Keratinocyte (primary cell): ENCODE results near the gene VASP. TPM values are rescaled to one million over a fixed set of nuclear protein-coding genes. Genes with fewer than 3 reads are reported as not detected.

Source experiments
- DNase-seq: peaks from one replicate; pipeline ENCODE4 v3.0.0-alpha.2; 2011; ENCODE audit warnings: low read depth, missing footprints, low spot score
- FAIRE-seq: peaks from 2 replicates; lab custom pipeline; 2011; peaks lifted over from hg19 to GRCh38; lab: Jason Lieb, UNC
- H2AFZ ChIP-seq: 2 replicates; pipeline ENCODE4 v1.6.0; 2012; ENCODE audit warnings: low read length, control low read depth, inconsistent platforms; ENCODE audit not compliant: control insufficient read depth
- H3K27ac ChIP-seq: 2 replicates; pipeline ENCODE4 v1.5.1; 2011; ENCODE audit warnings: low read length; ENCODE audit not compliant: control insufficient read depth, insufficient read depth
- H3K27me3 ChIP-seq: 3 replicates; pipeline ENCODE4 v1.6.0; 2011; ENCODE audit warnings: low read length; ENCODE audit not compliant: control insufficient read depth, insufficient read depth; ENCODE audit errors: extremely low read depth
- H3K36me3 ChIP-seq, 2 experiments: 2 replicates in 1 of 2; 3 replicates in 1 of 2; pipeline ENCODE4 v1.5.1; 2011; ENCODE audit warnings: low read length in 2 of 2, mild to moderate bottlenecking in 1 of 2; ENCODE audit not compliant: control insufficient read depth in 2 of 2, insufficient read depth in 2 of 2; ENCODE audit errors: extremely low read depth in 1 of 2
- H3K4me1 ChIP-seq: 3 replicates; pipeline ENCODE4 v1.5.1; 2011; ENCODE audit warnings: low read length; ENCODE audit not compliant: control insufficient read depth, insufficient read depth; ENCODE audit errors: extremely low read depth
- H3K4me2 ChIP-seq: 3 replicates; pipeline ENCODE4 v1.6.0; 2011; ENCODE audit warnings: low read depth, low read length; ENCODE audit not compliant: control insufficient read depth, insufficient read depth; ENCODE audit errors: extremely low read depth
- H3K4me3 ChIP-seq, 3 experiments: fragments of 200-600 bp in 1 of 3; sonication (generic) in 1 of 3; 2 replicates in 2 of 3; 3 replicates in 1 of 3; pipeline ENCODE4 v1.5.1; 2011 to 2016; ENCODE audit warnings: low read length in 3 of 3, mild to moderate bottlenecking in 3 of 3, control low read depth in 2 of 3, inconsistent platforms in 1 of 3, low read depth in 1 of 3, mixed read lengths in 1 of 3, mixed run types in 1 of 3, moderate library complexity in 1 of 3; ENCODE audit not compliant: control insufficient read depth in 2 of 3, insufficient read depth in 2 of 3; ENCODE audit errors: extremely low read depth in 1 of 3
- H3K79me2 ChIP-seq: 2 replicates; pipeline ENCODE4 v1.6.0; 2012; ENCODE audit warnings: low read length; ENCODE audit not compliant: control insufficient read depth, insufficient read depth
- H3K9ac ChIP-seq: 3 replicates; pipeline ENCODE4 v1.6.0; 2011; ENCODE audit warnings: low read length; ENCODE audit not compliant: control insufficient read depth, insufficient read depth; ENCODE audit errors: extremely low read depth
- H3K9me1 ChIP-seq: 3 replicates; pipeline ENCODE4 v1.6.0; 2011; ENCODE audit warnings: low read length; ENCODE audit not compliant: control insufficient read depth, insufficient read depth; ENCODE audit errors: extremely low read depth
- H3K9me3 ChIP-seq: 2 replicates; pipeline ENCODE4 v1.5.1; 2012; ENCODE audit warnings: low read depth, low read length; ENCODE audit not compliant: control insufficient read depth
- H4K20me1 ChIP-seq: 3 replicates; pipeline ENCODE4 v1.6.0; 2011; ENCODE audit warnings: low read length; ENCODE audit not compliant: control insufficient read depth, insufficient read depth; ENCODE audit errors: extremely low read depth
- EZH2 ChIP-seq: IDR thresholded peaks from one replicate; pipeline ENCODE4 v1.6.1; 2012; ENCODE audit warnings: inconsistent platforms, mild to moderate bottlenecking, low read length, moderate library complexity
- dilution Hi-C: fragments of 300-500 bp; cut with MboI; formaldehyde crosslinking; loops from one replicate; pipeline ENCODE4 v1.7.0; 2020; ENCODE audit warnings: low sequenced_read_pairs; ENCODE audit not compliant: extremely low pct_ligation_motif_present
- polyA plus RNA-seq, 5 experiments: library from polyadenylated mRNA; depleted of rRNA in 3 of 5; stranded (reverse) in 3 of 5; stranded (forward) in 1 of 5; unstranded in 1 of 5; fragments of >200 nt; gene quantifications; 1 replicate in 1 of 5; 2 replicates in 3 of 5; 3 replicates in 1 of 5; pipeline versions ENCODE4 v1.2.1 to v1.2.3, GENCODE V29; 2011 to 2012; ENCODE audit warnings: missing spikeins in 2 of 5, low read depth in 1 of 5, low replicate concordance in 1 of 5
- TF ChIP-seq, protein P1 (sequence below), 3 experiments: IDR thresholded peaks in 1 of 3; conservative IDR thresholded peaks in 1 of 3; optimal IDR thresholded peaks in 1 of 3; 2 replicates in 2 of 3; 3 replicates in 1 of 3; pipeline versions ENCODE3 to v1.5.1; 2011; ENCODE audit warnings: low read length in 3 of 3, mild to moderate bottlenecking in 3 of 3, moderate library complexity in 2 of 3, control low read depth in 1 of 3, inconsistent platforms in 1 of 3; ENCODE audit not compliant: insufficient read depth in 2 of 3; ENCODE audit errors: extremely low read depth in 1 of 3

Gene VASP
- polyA plus RNA-seq, 1 donor (not counting 4 experiments of a cell fraction or from before 2014, with no cell fraction given), result 99.0 TPM

DNA sequence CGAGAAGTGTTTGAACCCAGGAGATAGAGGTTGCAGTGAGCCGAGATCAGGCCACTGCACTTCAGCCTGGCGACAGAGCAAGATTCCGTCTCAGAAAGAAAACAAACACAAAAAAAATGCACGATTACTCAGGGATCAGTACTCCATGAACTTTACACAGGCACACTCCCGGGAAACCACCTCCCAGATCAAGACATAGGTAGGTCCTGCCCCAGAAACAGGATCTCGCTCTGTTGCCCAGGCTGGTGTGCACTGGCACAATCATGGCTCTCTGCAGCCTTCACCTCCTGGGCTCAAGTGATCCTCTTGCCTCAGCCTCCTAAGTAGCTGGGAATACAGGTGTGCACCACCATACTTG lies 11.2 kb downstream of the VASP start:
- TF ChIP-seq, protein P1, sequence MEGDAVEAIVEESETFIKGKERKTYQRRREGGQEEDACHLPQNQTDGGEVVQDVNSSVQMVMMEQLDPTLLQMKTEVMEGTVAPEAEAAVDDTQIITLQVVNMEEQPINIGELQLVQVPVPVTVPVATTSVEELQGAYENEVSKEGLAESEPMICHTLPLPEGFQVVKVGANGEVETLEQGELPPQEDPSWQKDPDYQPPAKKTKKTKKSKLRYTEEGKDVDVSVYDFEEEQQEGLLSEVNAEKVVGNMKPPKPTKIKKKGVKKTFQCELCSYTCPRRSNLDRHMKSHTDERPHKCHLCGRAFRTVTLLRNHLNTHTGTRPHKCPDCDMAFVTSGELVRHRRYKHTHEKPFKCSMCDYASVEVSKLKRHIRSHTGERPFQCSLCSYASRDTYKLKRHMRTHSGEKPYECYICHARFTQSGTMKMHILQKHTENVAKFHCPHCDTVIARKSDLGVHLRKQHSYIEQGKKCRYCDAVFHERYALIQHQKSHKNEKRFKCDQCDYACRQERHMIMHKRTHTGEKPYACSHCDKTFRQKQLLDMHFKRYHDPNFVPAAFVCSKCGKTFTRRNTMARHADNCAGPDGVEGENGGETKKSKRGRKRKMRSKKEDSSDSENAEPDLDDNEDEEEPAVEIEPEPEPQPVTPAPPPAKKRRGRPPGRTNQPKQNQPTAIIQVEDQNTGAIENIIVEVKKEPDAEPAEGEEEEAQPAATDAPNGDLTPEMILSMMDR (optimal IDR thresholded peaks at IDR 0.05 in 1 of 3, IDR thresholded peaks at IDR 0.05 in 1 of 3, conservative IDR thresholded peaks at IDR 0.05 in 1 of 3; ENCODE audit: extremely low read depth in 1 of 3, insufficient read depth in 2 of 3, low read length in 3 of 3), result no peak
- TF ChIP-seq EZH2, result no peak
- peaks cover 34% of the 10 kb centered on the region for H3K4me1 ChIP-seq
- H3K9ac ChIP-seq, result no peak overlapping the region
- H4K20me1 ChIP-seq, result peaks cover 25% of the 10 kb centered on the region
- H3K9me3 ChIP-seq, result no peaks in the 10 kb centered on the region
- DNase-seq (no peak), FAIRE-seq (no peak)
- no peaks in the 10 kb centered on the region for H3K27me3 ChIP-seq
- H3K36me3 ChIP-seq, result peaks cover 35 to 38% of the 10 kb centered on the region in 2 experiments
- H3K9me1 ChIP-seq, result peaks cover 6% of the 10 kb centered on the region
- H2AFZ ChIP-seq, result no peak overlapping the region
- no peak overlapping the region for H3K4me2 ChIP-seq
- peaks cover 39% of the 10 kb centered on the region for H3K79me2 ChIP-seq
- no peak overlapping the region for H3K27ac ChIP-seq
- no peak overlapping the region for H3K4me3 ChIP-seq
- dilution Hi-C loops, result no loop called here

DNA sequence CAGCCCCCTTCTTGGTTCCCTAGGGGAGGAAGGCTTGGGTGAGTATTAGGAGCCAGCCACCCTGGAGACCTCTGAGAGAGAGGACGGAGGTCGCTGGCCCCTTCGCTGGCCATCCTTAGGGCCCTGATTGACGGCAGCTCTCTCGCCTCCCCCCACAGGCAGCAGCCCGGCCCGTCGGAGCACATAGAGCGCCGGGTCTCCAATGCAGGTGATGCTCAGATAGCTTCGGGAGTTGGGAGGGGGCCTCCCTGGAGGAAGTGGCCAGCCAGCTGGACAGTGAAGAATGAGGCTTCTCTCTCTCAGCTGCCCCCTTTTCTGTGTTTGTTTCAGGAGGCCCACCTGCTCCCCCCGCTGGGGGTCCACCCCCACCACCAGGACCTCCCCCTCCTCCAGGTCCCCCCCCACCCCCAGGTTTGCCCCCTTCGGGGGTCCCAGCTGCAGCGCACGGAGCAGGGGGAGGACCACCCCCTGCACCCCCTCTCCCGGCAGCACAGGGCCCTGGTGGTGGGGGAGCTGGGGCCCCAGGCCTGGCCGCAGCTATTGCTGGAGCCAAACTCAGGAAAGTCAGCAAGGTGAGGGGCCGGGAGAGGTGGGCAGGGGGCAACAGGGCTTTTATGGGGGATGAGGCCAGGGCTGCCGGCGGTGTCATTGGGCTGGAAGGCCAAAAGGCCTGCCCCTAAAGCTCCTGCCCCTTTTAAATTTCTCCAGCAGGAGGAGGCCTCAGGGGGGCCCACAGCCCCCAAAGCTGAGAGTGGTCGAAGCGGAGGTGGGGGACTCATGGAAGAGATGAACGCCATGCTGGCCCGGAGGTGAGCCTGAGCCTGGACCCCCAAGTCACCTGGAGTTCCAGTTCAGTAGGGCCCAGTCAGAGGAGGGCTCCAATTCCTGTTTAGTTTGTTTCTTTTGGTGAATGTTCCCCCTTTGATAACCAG lies 15.0 kb downstream of the VASP start:
- Histone ChIP-seq H3K79me2 (peaks cover 5% of the 10 kb centered on the region), H3K4me1 (peaks cover 22% of the 10 kb centered on the region), H3K9me1 (no peaks in the 10 kb centered on the region), H3K4me3 (no peak overlapping the region), H3K27me3 (no peaks in the 10 kb centered on the region), H3K9me3 (no peaks in the 10 kb centered on the region), H3K9ac (no peak overlapping the region), H3K27ac (no peak overlapping the region), H3K4me2 (no peak overlapping the region), H3K36me3 (peaks cover 46 to 50% of the 10 kb centered on the region in 2 experiments), H4K20me1 (peaks cover 4% of the 10 kb centered on the region), H2AFZ (no peak overlapping the region)
- DNase-seq (no peak), FAIRE-seq (no peak)
- dilution Hi-C loops, result no loop called here
- no peak for TF ChIP-seq EZH2
- TF ChIP-seq, protein P1 (optimal IDR thresholded peaks at IDR 0.05 in 1 of 3, IDR thresholded peaks at IDR 0.05 in 1 of 3, conservative IDR thresholded peaks at IDR 0.05 in 1 of 3; ENCODE audit: extremely low read depth in 1 of 3, insufficient read depth in 2 of 3, low read length in 3 of 3), result no peak
